Progenitor cell of endocrine pancreas (in vitro differentiated cells): Measurements from ENCODE around the gene PDE11A. TPM values are rescaled to one million over a fixed set of nuclear protein-coding genes. Genes with fewer than 3 reads are reported as not detected.

ENCODE experiments used
- DNase-seq: peaks from one replicate; pipeline ENCODE4 v3.0.0; 2021; ENCODE audit warnings: low spot score; ENCODE audit not compliant: unreplicated experiment
- H3K27ac Mint-ChIP-seq: 2 replicates; pipeline ENCODE4 v1.8.0; 2021; ENCODE audit warnings: mild to moderate bottlenecking, moderate library complexity, mixed read lengths
- H3K27me3 Mint-ChIP-seq: 2 replicates; pipeline ENCODE4 v1.8.0; 2021; ENCODE audit warnings: mixed read lengths
- H3K36me3 Mint-ChIP-seq: 2 replicates; pipeline ENCODE4 v1.8.0; 2022; ENCODE audit warnings: mixed read lengths; ENCODE audit not compliant: insufficient read depth
- H3K4me1 Mint-ChIP-seq: 2 replicates; pipeline ENCODE4 v1.8.0; 2021; ENCODE audit warnings: low read depth, mixed read lengths
- H3K4me3 Mint-ChIP-seq: 2 replicates; pipeline ENCODE4 v1.8.0; 2021; ENCODE audit warnings: low read depth, mild to moderate bottlenecking, moderate library complexity, mixed read lengths
- H3K9me3 Mint-ChIP-seq: 2 replicates; pipeline ENCODE4 v1.8.0; 2021; ENCODE audit warnings: low read depth, mixed read lengths
- total RNA-seq: library from RNA; stranded (reverse); gene quantifications from 2 replicates; pipeline ENCODE4 v1.2.1, GENCODE V29; 2021
- TF ChIP-seq, protein P1 (sequence below): fragments of 200-600 bp; sonication (generic); IDR thresholded peaks from one replicate; pipeline ENCODE4 v1.5.0; 2021; ENCODE audit warnings: antibody characterized with exemption, mild to moderate bottlenecking; ENCODE audit not compliant: unreplicated experiment

PDE11A gene
- total RNA-seq, 1 donor from 2014 or later, result 54.8 TPM

DNA sequence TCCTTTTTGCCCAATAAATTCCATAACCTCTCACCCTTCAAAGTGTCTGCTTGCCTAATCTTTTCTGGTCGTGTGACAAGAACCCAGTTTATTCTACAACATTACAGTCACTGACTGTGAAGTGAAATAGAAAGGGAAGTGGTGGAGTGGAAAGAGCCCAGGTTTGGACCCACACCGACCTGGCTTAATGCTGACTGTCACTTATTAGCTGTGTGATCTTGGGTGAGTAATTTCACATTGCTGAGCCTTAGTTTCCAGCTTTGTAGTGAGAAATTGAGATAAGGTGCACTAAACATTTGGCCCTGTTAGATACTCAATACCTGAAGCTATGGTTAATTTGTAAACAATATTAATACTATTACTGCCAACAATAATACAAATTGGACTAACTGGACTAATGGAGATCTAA, 388.9 kb downstream of the PDE11A start:
- Mint-ChIP-seq H3K27ac (no peak overlapping the region), H3K9me3 (peaks cover 7% of the 10 kb centered on the region), H3K36me3 (peaks cover 18% of the 10 kb centered on the region), H3K27me3 (no peaks in the 10 kb centered on the region), H3K4me3 (no peak overlapping the region), H3K4me1 (peaks cover 33% of the 10 kb centered on the region)
- TF ChIP-seq, protein P1, sequence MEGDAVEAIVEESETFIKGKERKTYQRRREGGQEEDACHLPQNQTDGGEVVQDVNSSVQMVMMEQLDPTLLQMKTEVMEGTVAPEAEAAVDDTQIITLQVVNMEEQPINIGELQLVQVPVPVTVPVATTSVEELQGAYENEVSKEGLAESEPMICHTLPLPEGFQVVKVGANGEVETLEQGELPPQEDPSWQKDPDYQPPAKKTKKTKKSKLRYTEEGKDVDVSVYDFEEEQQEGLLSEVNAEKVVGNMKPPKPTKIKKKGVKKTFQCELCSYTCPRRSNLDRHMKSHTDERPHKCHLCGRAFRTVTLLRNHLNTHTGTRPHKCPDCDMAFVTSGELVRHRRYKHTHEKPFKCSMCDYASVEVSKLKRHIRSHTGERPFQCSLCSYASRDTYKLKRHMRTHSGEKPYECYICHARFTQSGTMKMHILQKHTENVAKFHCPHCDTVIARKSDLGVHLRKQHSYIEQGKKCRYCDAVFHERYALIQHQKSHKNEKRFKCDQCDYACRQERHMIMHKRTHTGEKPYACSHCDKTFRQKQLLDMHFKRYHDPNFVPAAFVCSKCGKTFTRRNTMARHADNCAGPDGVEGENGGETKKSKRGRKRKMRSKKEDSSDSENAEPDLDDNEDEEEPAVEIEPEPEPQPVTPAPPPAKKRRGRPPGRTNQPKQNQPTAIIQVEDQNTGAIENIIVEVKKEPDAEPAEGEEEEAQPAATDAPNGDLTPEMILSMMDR, result no peak
- DNase-seq, result no peak

DNA sequence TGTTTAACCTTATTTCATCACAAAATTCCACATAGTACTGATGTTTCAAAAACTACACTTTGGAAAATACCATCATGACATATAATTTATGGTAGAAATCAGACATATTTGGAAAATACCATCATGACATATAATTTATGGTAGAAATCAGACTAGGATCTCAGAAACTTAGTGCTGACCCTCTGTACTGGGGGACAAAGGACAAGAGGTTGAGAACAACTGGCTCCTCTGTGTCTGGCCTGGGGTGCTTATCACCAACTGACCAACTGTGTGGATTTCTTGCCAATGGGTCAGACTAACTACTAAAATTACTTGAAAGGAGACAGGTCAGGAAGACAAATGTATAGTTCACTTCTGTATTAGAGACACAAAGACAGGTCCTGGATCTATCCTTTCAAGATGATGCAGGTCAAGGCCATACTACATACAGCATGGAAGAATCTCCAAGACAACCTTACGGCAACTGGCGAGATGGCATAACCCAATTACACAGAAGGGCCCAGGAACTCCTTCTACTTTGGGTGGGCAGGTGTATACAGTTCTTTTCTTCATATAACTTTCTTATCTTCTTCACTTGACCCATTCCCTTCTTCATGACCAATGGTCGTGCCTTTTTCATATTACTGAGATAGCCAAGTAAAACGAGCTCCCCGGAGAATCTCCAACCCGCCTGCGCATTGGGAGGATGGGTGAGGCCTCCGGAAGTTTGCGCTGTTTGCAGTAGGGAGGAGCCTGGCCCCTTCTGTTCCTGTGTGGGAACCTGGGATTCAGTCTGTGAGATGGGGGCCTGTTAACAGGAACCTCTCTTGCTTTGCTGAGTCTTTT, 389.5 kb downstream of the PDE11A start:
- no peak for DNase-seq
- peaks cover 19% of the 10 kb centered on the region for H3K36me3 Mint-ChIP-seq
- H3K27me3 Mint-ChIP-seq, result no peaks in the 10 kb centered on the region
- TF ChIP-seq, protein P1, result no peak
- H3K4me1 Mint-ChIP-seq, result peaks cover 32% of the 10 kb centered on the region
- no peak overlapping the region for H3K4me3 Mint-ChIP-seq
- H3K9me3 Mint-ChIP-seq, result peaks cover 7% of the 10 kb centered on the region
- no peak overlapping the region for H3K27ac Mint-ChIP-seq

DNA sequence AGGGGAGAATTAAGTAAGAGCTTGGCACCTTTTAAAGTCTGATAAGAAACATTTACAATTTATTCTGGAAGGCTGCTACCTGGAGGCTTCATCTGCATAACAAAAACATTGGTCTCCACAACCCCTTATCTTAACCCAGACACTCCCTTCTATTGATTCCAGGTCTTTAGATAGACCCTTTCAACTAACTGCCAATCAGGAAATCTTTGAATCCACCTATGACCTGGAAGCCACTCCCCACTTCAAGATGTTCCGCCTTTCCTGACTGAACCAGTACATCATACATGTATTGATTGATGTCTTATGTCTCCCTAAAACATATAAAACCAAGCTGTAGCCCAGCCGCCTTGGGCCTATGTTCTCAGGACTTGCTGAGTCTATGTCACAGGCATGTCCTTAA, 390.6 kb downstream of the PDE11A start:
- no peak for DNase-seq
- H3K27me3 Mint-ChIP-seq, result no peaks in the 10 kb centered on the region
- TF ChIP-seq, protein P1, result no peak
- H3K9me3 Mint-ChIP-seq, result peaks cover 7% of the 10 kb centered on the region
- peaks cover 18% of the 10 kb centered on the region for H3K36me3 Mint-ChIP-seq
- peak overlapping the region; percentile 1 for H3K27ac Mint-ChIP-seq
- no peak overlapping the region for H3K4me3 Mint-ChIP-seq
- peaks cover 33% of the 10 kb centered on the region for H3K4me1 Mint-ChIP-seq

DNA sequence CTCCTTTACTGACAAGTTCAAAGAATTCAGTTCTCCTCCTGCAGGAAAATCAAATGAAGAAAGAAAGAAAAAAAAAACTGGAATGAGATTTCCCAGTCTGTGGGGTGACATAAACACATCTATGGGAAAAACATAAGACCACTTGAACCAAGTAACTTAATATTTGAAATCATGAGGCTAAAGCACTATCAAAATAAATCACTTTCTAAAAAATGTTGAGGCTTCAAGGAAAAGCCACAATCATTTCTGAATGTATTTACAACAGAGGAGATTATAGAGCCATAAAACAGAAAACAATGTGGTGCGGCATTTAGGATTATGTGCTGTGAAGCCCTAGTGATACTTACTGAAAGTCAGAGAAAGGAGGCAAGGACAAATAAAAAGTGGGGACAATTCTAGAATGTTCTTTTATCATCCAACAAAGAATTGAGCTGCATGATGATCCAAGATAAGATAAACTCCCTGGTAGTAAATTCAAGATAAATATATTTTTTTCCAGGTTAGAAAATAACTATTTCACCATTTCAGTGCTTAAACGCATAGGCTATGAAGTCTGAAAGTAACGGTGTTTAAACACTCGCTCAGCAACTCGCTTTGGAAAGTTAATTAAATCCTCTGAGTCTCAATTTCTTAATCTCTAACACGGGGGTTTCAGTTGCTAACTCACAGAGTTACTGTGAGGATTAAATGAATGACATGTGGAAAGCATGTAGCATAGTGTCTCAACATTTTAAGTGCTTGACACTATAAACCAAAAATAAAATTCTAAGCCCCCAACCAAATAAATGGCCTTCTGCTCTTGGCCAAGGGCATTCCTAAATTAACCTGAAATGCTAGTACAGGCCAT, 391.5 kb downstream of the PDE11A start:
- peaks cover 18% of the 10 kb centered on the region for H3K36me3 Mint-ChIP-seq
- no peak overlapping the region for H3K4me3 Mint-ChIP-seq
- no peak for DNase-seq
- H3K27me3 Mint-ChIP-seq, result no peaks in the 10 kb centered on the region
- no peak overlapping the region for H3K27ac Mint-ChIP-seq
- peaks cover 7% of the 10 kb centered on the region for H3K9me3 Mint-ChIP-seq
- TF ChIP-seq, protein P1, result no peak
- peaks cover 41% of the 10 kb centered on the region for H3K4me1 Mint-ChIP-seq
